Measurements from ENCODE around the gene CCR5.

- TF ChIP-seq POLR2A (IDR thresholded peaks at IDR 0.05), result no peak
- TF ChIP-seq, protein P1, sequence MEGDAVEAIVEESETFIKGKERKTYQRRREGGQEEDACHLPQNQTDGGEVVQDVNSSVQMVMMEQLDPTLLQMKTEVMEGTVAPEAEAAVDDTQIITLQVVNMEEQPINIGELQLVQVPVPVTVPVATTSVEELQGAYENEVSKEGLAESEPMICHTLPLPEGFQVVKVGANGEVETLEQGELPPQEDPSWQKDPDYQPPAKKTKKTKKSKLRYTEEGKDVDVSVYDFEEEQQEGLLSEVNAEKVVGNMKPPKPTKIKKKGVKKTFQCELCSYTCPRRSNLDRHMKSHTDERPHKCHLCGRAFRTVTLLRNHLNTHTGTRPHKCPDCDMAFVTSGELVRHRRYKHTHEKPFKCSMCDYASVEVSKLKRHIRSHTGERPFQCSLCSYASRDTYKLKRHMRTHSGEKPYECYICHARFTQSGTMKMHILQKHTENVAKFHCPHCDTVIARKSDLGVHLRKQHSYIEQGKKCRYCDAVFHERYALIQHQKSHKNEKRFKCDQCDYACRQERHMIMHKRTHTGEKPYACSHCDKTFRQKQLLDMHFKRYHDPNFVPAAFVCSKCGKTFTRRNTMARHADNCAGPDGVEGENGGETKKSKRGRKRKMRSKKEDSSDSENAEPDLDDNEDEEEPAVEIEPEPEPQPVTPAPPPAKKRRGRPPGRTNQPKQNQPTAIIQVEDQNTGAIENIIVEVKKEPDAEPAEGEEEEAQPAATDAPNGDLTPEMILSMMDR (IDR thresholded peaks at IDR 0.05), result no peak
These were observed 19.1 kb upstream of the CCR5 start for GRCh38 chr3:46351646-46352045.
